ENCODE results near the gene ZNF575.

- no peak for TF ChIP-seq POLR2A (IDR thresholded peaks at IDR 0.05; ENCODE audit: low read depth)
- TF ChIP-seq CTCF (IDR thresholded peaks at IDR 0.05): no peak
- TF ChIP-seq EP300 (IDR thresholded peaks at IDR 0.05): no peak
Measured at GRCh38 chr19:43541920-43542650, 9.1 kb downstream of the ZNF575 start.
